ENCODE data around the gene TMX2.

- no peak for TF ChIP-seq EZH2 (IDR thresholded peaks at IDR 0.05; ENCODE audit: borderline replicate concordance, low read depth, low read length, severe bottlenecking)
- TF ChIP-seq POLR2AphosphoS5 (IDR thresholded peaks at IDR 0.05; ENCODE audit: insufficient read depth, low read depth, low read length) = no peak
- TF ChIP-seq CTCF (IDR thresholded peaks at IDR 0.05; ENCODE audit: extremely low read depth in 1 of 2, insufficient read depth in 1 of 2, low read depth in 1 of 2, low read length in 2 of 2) = no peak
- no peak for TF ChIP-seq POLR2A (IDR thresholded peaks at IDR 0.05; ENCODE audit: low read depth, low read length)
Measured at GRCh38 chr11:57787920-57788702, 75.7 kb downstream of the TMX2 start.
